ENCODE measurements around the gene CACNA1A. TPM values are rescaled to one million over a fixed set of nuclear protein-coding genes. Genes with fewer than 3 reads are reported as not detected.
A peak's percentile ranks its signal among the peaks of the same experiment; 100 is the strongest.
"Not testable (repeated sequence)": the region's sequence is repeated elsewhere in the genome, so short reads cannot be mapped to it uniquely, and the experiment has no call there.

Gene CACNA1A
- total and polyA plus RNA-seq, 2 experiments from 2014 or later: 2.0 TPM

- DNase-seq (ENCODE audit: low spot score): no peak
- H3K9me3 ChIP-seq (ENCODE audit: low read depth): no peaks in the 10 kb centered on the region
- 100% methylated on average over 4 of the region's 4 CpGs for WGBS (ENCODE audit: low lambda C conversion rate, missing lambda C conversion rate)
- H2AFZ ChIP-seq: no peak overlapping the region
- TF ChIP-seq EZH2 (IDR thresholded peaks at IDR 0.05; ENCODE audit: borderline replicate concordance) (no peak), EZH2phosphoT487 (IDR thresholded peaks at IDR 0.05; ENCODE audit: low read depth, severe bottlenecking, unreplicated experiment) (no peak)
- TF ChIP-seq, protein P1, sequence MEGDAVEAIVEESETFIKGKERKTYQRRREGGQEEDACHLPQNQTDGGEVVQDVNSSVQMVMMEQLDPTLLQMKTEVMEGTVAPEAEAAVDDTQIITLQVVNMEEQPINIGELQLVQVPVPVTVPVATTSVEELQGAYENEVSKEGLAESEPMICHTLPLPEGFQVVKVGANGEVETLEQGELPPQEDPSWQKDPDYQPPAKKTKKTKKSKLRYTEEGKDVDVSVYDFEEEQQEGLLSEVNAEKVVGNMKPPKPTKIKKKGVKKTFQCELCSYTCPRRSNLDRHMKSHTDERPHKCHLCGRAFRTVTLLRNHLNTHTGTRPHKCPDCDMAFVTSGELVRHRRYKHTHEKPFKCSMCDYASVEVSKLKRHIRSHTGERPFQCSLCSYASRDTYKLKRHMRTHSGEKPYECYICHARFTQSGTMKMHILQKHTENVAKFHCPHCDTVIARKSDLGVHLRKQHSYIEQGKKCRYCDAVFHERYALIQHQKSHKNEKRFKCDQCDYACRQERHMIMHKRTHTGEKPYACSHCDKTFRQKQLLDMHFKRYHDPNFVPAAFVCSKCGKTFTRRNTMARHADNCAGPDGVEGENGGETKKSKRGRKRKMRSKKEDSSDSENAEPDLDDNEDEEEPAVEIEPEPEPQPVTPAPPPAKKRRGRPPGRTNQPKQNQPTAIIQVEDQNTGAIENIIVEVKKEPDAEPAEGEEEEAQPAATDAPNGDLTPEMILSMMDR (IDR thresholded peaks at IDR 0.05; ENCODE audit: poor library complexity): no peak
- H4K20me1 ChIP-seq (ENCODE audit: insufficient read depth, poor library complexity, severe bottlenecking): no peaks in the 10 kb centered on the region
- H3K27me3 ChIP-seq: no peaks in the 10 kb centered on the region
- no peak overlapping the region for H3K27ac ChIP-seq
- H3K4me1 ChIP-seq (ENCODE audit: insufficient read depth): peaks cover 4% of the 10 kb centered on the region
- H3K4me3 ChIP-seq: no peak overlapping the region
- no peak overlapping the region for H3K4me2 ChIP-seq
- H3K9me2 ChIP-seq (replicated peaks; ENCODE audit: insufficient read depth): no peaks in the 10 kb centered on the region
- no peaks in the 10 kb centered on the region for H3K79me2 ChIP-seq
- no peaks in the 10 kb centered on the region for H3K36me3 ChIP-seq (replicated peaks; ENCODE audit: insufficient read depth, low read depth)
Observed at GRCh38 chr19:13187419-13187818, 318.9 kb downstream of the CACNA1A start.

GRCh38 chr19:13186688-13187087, 319.6 kb downstream of the CACNA1A start:
- H3K36me3 ChIP-seq (replicated peaks; ENCODE audit: insufficient read depth, low read depth); H3K4me3 ChIP-seq; H3K4me2 ChIP-seq; H3K4me1 ChIP-seq (ENCODE audit: insufficient read depth); H3K27ac ChIP-seq; DNase-seq (ENCODE audit: low spot score); H3K9me2 ChIP-seq (replicated peaks; ENCODE audit: insufficient read depth); H3K79me2 ChIP-seq; H3K9me3 ChIP-seq (ENCODE audit: low read depth); H3K27me3 ChIP-seq; H4K20me1 ChIP-seq (ENCODE audit: insufficient read depth, poor library complexity, severe bottlenecking); H2AFZ ChIP-seq: not testable (repeated sequence)
- 99% methylated on average over 11 of the region's 38 CpGs for WGBS (ENCODE audit: low lambda C conversion rate, missing lambda C conversion rate)

- H3K27me3 ChIP-seq; H4K20me1 ChIP-seq (ENCODE audit: insufficient read depth, poor library complexity, severe bottlenecking); DNase-seq (ENCODE audit: low spot score); H3K4me3 ChIP-seq; H3K4me1 ChIP-seq (ENCODE audit: insufficient read depth); H3K4me2 ChIP-seq; H2AFZ ChIP-seq; H3K79me2 ChIP-seq; H3K9me3 ChIP-seq (ENCODE audit: low read depth); H3K9me2 ChIP-seq (replicated peaks; ENCODE audit: insufficient read depth); H3K36me3 ChIP-seq (replicated peaks; ENCODE audit: insufficient read depth, low read depth); H3K27ac ChIP-seq: not testable (repeated sequence)
- 86% methylated on average over 22 of the region's 22 CpGs for WGBS (ENCODE audit: low lambda C conversion rate, missing lambda C conversion rate)
Observed at GRCh38 chr19:13185763-13186657, 320.3 kb downstream of the CACNA1A start.

DNA sequence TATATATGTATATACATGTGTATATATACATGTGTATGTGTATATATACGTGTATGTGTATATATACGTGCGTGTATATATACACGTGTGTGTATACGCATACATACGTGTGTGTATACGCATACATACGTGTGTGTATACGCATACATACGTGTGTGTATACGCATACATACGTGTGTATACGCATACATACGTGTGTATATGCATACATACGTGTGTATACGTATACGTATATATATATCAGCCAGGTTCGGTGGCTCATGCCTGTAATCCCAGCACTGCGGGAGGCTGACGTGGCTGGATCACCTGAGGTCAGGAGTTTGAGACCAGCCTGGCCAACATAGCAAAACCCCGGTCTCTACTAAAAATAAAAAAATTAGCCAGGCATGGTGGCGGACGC, 321.4 kb downstream of the CACNA1A start:
- H3K4me3 ChIP-seq; H3K9me2 ChIP-seq (replicated peaks; ENCODE audit: insufficient read depth); H3K79me2 ChIP-seq; H3K36me3 ChIP-seq (replicated peaks; ENCODE audit: insufficient read depth, low read depth); DNase-seq (ENCODE audit: low spot score); H3K27me3 ChIP-seq; H4K20me1 ChIP-seq (ENCODE audit: insufficient read depth, poor library complexity, severe bottlenecking); H3K4me2 ChIP-seq; H2AFZ ChIP-seq; H3K27ac ChIP-seq; H3K4me1 ChIP-seq (ENCODE audit: insufficient read depth); H3K9me3 ChIP-seq (ENCODE audit: low read depth): not testable (repeated sequence)
- WGBS (ENCODE audit: low lambda C conversion rate, missing lambda C conversion rate): over 99% methylated on average over 23 of the region's 23 CpGs

DNA sequence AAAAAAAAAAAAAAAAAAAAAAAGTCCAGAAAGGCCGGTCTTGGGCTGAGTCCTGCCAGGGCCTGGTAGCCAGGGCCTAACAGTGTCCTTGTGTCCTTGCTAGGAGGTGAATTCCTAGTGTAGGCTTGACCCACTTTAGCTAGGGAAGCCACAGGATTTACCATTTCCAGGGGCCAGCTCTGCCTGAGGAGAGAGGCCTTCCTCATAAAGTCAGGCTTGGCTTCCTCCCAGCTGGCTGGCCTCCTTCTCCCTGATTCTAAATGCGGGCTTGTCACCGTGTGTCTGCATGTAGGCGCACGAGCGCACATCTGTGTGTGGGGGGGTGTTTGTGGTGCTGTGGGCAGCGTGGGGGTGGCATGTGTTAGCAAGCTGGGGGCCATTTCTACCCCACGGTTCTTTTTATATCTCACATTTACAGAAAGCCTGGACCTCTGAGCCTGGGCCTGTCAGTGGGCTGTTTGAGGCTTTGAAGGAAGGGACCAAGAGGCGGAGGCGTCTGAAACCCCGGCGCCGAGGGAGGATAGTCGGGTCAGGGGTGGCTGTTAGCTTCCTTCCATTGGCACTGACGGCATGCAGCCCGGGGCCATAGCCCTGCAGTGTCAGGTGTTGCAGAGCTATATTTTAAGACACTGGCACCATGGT, 324.4 kb downstream of the CACNA1A start:
- Histone ChIP-seq H3K9me3 (ENCODE audit: low read depth) (no peaks in the 10 kb centered on the region), H2AFZ (no peak overlapping the region), H3K4me2 (peak overlapping the region; percentile 55), H3K79me2 (no peaks in the 10 kb centered on the region), H3K27ac (peak overlapping the region; percentile 73), H3K27me3 (no peaks in the 10 kb centered on the region), H3K9me2 (replicated peaks; ENCODE audit: insufficient read depth) (no peaks in the 10 kb centered on the region), H3K36me3 (replicated peaks; ENCODE audit: insufficient read depth, low read depth) (no peaks in the 10 kb centered on the region), H3K4me3 (no peak overlapping the region), H3K4me1 (ENCODE audit: insufficient read depth) (peaks cover 9% of the 10 kb centered on the region), H4K20me1 (ENCODE audit: insufficient read depth, poor library complexity, severe bottlenecking) (no peaks in the 10 kb centered on the region)
- TF ChIP-seq EZH2 (IDR thresholded peaks at IDR 0.05; ENCODE audit: borderline replicate concordance) (no peak), EZH2phosphoT487 (IDR thresholded peaks at IDR 0.05; ENCODE audit: low read depth, severe bottlenecking, unreplicated experiment) (no peak)
- TF ChIP-seq, protein P1 (IDR thresholded peaks at IDR 0.05; ENCODE audit: poor library complexity): no peak
- WGBS (ENCODE audit: low lambda C conversion rate, missing lambda C conversion rate): 72% methylated on average over 16 of the region's 16 CpGs
- peak; percentile 66 for DNase-seq (ENCODE audit: low spot score)

DNA sequence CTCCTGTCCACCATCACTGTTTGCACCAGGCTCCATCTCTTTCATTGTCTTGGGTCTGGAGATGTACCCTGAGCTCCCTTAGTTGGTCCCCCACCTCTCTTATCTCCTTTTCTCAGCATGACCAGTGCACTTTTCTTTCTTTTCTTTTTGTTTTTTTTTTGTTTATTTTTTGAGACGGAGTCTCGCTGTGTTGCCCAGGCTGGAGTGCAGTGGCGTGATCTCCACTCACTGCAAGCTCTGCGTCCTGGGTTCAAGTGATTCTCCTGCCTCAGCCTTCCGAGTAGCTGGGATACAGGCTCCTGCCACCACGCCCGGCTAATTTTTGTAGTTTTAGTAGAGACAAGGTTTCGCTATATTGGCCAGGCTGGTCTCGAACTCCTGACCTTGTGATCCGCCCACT, 328.0 kb downstream of the CACNA1A start:
- H3K4me1 ChIP-seq (ENCODE audit: insufficient read depth); H3K4me3 ChIP-seq; H3K36me3 ChIP-seq (replicated peaks; ENCODE audit: insufficient read depth, low read depth); H3K27ac ChIP-seq; H3K9me3 ChIP-seq (ENCODE audit: low read depth); H3K27me3 ChIP-seq; DNase-seq (ENCODE audit: low spot score); H3K9me2 ChIP-seq (replicated peaks; ENCODE audit: insufficient read depth); H3K4me2 ChIP-seq; H3K79me2 ChIP-seq; H4K20me1 ChIP-seq (ENCODE audit: insufficient read depth, poor library complexity, severe bottlenecking); H2AFZ ChIP-seq: not testable (repeated sequence)
- 96% methylated on average over 10 of the region's 10 CpGs for WGBS (ENCODE audit: low lambda C conversion rate, missing lambda C conversion rate)
